Activated T-helper 1 cell treated with anti-CD3 and anti-CD28 coated beads, Interleukin-12 subunit alpha, Interleukin-12 subunit beta, Interleukin-2, Interleukin-4 antibody, amounts not matched to agents 30 ng/mL and 10 ng/mL and 1 ng/mL, durations not matched to agents 14 hours and 24 hours and 36 hours (primary cell): ENCODE results near the gene MYL4. TPM values are rescaled to one million over a fixed set of nuclear protein-coding genes. Genes with fewer than 3 reads are reported as not detected.

ENCODE experiments used
- DNase-seq: peaks from one replicate; pipeline ENCODE4 v3.0.0; 2021; ENCODE audit warnings: low spot score
- H3K27ac Mint-ChIP-seq: one replicate; pipeline ENCODE4 v1.8.0; 2021; ENCODE audit warnings: mild to moderate bottlenecking, mixed read lengths
- H3K27me3 Mint-ChIP-seq: one replicate; pipeline ENCODE4 v1.8.0; 2022; ENCODE audit warnings: mild to moderate bottlenecking, moderate library complexity, mixed read lengths; ENCODE audit not compliant: insufficient read depth
- H3K36me3 Mint-ChIP-seq: one replicate; pipeline ENCODE4 v1.8.0; 2021; ENCODE audit warnings: low read depth, mixed read lengths
- H3K4me1 Mint-ChIP-seq: one replicate; pipeline ENCODE4 v1.8.0; 2021; ENCODE audit warnings: low read depth, mixed read lengths
- H3K4me3 Mint-ChIP-seq: one replicate; pipeline ENCODE4 v1.8.0; 2021; ENCODE audit warnings: mild to moderate bottlenecking, moderate library complexity, mixed read lengths
- H3K9me3 Mint-ChIP-seq: one replicate; pipeline ENCODE4 v1.8.0; 2021; ENCODE audit warnings: mixed read lengths
- intact Hi-C: fragments of 100-400 bp; cut with micrococcal nuclease; formaldehyde crosslinking; loops from one replicate; pipeline ENCODE4 v1.15.1; 2024
- total RNA-seq: library from RNA; stranded (reverse); gene quantifications from 2 replicates; pipeline ENCODE4 v1.2.3, GENCODE V29; 2022

MYL4 gene
- total RNA-seq, 1 donor from 2014 or later, result not detected

- DNase-seq, result no peak
- Mint-ChIP-seq H3K27me3 (peaks cover 7% of the 10 kb centered on the region), H3K36me3 (no peaks in the 10 kb centered on the region), H3K4me3 (no peak overlapping the region), H3K27ac (peak overlapping the region; percentile 59), H3K4me1 (peaks cover 34% of the 10 kb centered on the region), H3K9me3 (no peaks in the 10 kb centered on the region)
- intact Hi-C loops, result no loop called here
Observed at GRCh38 chr17:47200325-47200664, 8.9 kb upstream of the MYL4 start.

GRCh38 chr17:47201166-47201565, 8.0 kb upstream of the MYL4 start:
- H3K27me3 Mint-ChIP-seq, result peaks cover 4% of the 10 kb centered on the region
- no peak overlapping the region for H3K4me3 Mint-ChIP-seq
- intact Hi-C loops, result no loop called here
- no peak for DNase-seq
- peaks cover 42% of the 10 kb centered on the region for H3K4me1 Mint-ChIP-seq
- H3K9me3 Mint-ChIP-seq, result no peaks in the 10 kb centered on the region
- no peak overlapping the region for H3K27ac Mint-ChIP-seq
- no peaks in the 10 kb centered on the region for H3K36me3 Mint-ChIP-seq

- peak overlapping the region; percentile 75 for H3K4me3 Mint-ChIP-seq
- intact Hi-C loops, result no loop called here
- no peaks in the 10 kb centered on the region for H3K9me3 Mint-ChIP-seq
- peak; percentile 46 for DNase-seq
- no peaks in the 10 kb centered on the region for H3K36me3 Mint-ChIP-seq
- H3K27me3 Mint-ChIP-seq, result no peaks in the 10 kb centered on the region
- peaks cover 54% of the 10 kb centered on the region for H3K4me1 Mint-ChIP-seq
- peak overlapping the region; percentile 84 for H3K27ac Mint-ChIP-seq
Observed at GRCh38 chr17:47203984-47204721, 5.0 kb upstream of the MYL4 start.

- no peaks in the 10 kb centered on the region for H3K27me3 Mint-ChIP-seq
- peak; percentile 24 for DNase-seq
- intact Hi-C loops, result loop anchor here (1.0 to 5.0 kb wide), 3 partner anchors 16 to 43 kb away; partner anchors contain the start of gene CDC27
- H3K9me3 Mint-ChIP-seq, result no peaks in the 10 kb centered on the region
- H3K4me1 Mint-ChIP-seq, result peaks cover 51% of the 10 kb centered on the region
- no peaks in the 10 kb centered on the region for H3K36me3 Mint-ChIP-seq
- H3K27ac Mint-ChIP-seq, result peak overlapping the region; percentile 84
- peak overlapping the region; percentile 75 for H3K4me3 Mint-ChIP-seq
Observed at GRCh38 chr17:47204722-47205418, 4.3 kb upstream of the MYL4 start.

- Mint-ChIP-seq H3K27ac (peak overlapping the region; percentile 84), H3K36me3 (no peaks in the 10 kb centered on the region), H3K4me1 (peaks cover 45% of the 10 kb centered on the region), H3K27me3 (no peaks in the 10 kb centered on the region), H3K9me3 (no peaks in the 10 kb centered on the region), H3K4me3 (peak overlapping the region; percentile 75)
- DNase-seq, result peak; percentile 71
- intact Hi-C loops, result loop anchor here (1.0 to 5.0 kb wide), 3 partner anchors 16 to 43 kb away; partner anchors contain the start of gene CDC27
Observed at GRCh38 chr17:47205419-47205963, 3.7 kb upstream of the MYL4 start.

- H3K27me3 Mint-ChIP-seq, result peaks cover 8% of the 10 kb centered on the region
- H3K36me3 Mint-ChIP-seq, result no peaks in the 10 kb centered on the region
- intact Hi-C loops, result loop anchor here (5.0 kb wide), 1 partner anchor 45 kb away; no protein-coding TSS in a partner anchor
- DNase-seq, result no peak
- H3K4me3 Mint-ChIP-seq, result no peak overlapping the region
- no peaks in the 10 kb centered on the region for H3K9me3 Mint-ChIP-seq
- no peak overlapping the region for H3K27ac Mint-ChIP-seq
- peaks cover 43% of the 10 kb centered on the region for H3K4me1 Mint-ChIP-seq
Observed at GRCh38 chr17:47207143-47208067, 1.7 kb upstream of the MYL4 start.

GRCh38 chr17:47209499-47209898, 351 bp downstream of the MYL4 start:
- intact Hi-C loops, result loop anchor here (5.0 kb wide), 1 partner anchor 47 kb away; no protein-coding TSS in a partner anchor

GRCh38 chr17:47210105-47210504, 957 bp downstream of the MYL4 start:
- H3K27ac Mint-ChIP-seq, result no peak overlapping the region
- no peak overlapping the region for H3K4me3 Mint-ChIP-seq
- no peak for DNase-seq
- H3K9me3 Mint-ChIP-seq, result no peaks in the 10 kb centered on the region
- peaks cover 22% of the 10 kb centered on the region for H3K4me1 Mint-ChIP-seq
- H3K27me3 Mint-ChIP-seq, result peaks cover 18% of the 10 kb centered on the region
- no peaks in the 10 kb centered on the region for H3K36me3 Mint-ChIP-seq
- intact Hi-C loops, result no loop called here

More at GRCh38 chr17:47209499-47209898, 351 bp downstream of the MYL4 start:
- peaks cover 13% of the 10 kb centered on the region for H3K27me3 Mint-ChIP-seq
- no peak for DNase-seq
- no peaks in the 10 kb centered on the region for H3K36me3 Mint-ChIP-seq
- peaks cover 28% of the 10 kb centered on the region for H3K4me1 Mint-ChIP-seq
- no peak overlapping the region for H3K4me3 Mint-ChIP-seq
- H3K27ac Mint-ChIP-seq, result no peak overlapping the region
- H3K9me3 Mint-ChIP-seq, result no peaks in the 10 kb centered on the region

- H3K36me3 Mint-ChIP-seq, result no peaks in the 10 kb centered on the region
- intact Hi-C loops, result no loop called here
Observed at GRCh38 chr17:47210779-47211178, 1.6 kb downstream of the MYL4 start.

GRCh38 chr17:47212458-47212857, 3.3 kb downstream of the MYL4 start:
- Mint-ChIP-seq H3K27me3 (peaks cover 22% of the 10 kb centered on the region), H3K27ac (no peak overlapping the region), H3K4me3 (no peak overlapping the region), H3K9me3 (no peaks in the 10 kb centered on the region), H3K36me3 (no peaks in the 10 kb centered on the region), H3K4me1 (peaks cover 8% of the 10 kb centered on the region)
- intact Hi-C loops, result no loop called here
- no peak for DNase-seq

More at GRCh38 chr17:47210779-47211178, 1.6 kb downstream of the MYL4 start:
- no peak overlapping the region for H3K27ac Mint-ChIP-seq
- H3K9me3 Mint-ChIP-seq, result no peaks in the 10 kb centered on the region
- no peak overlapping the region for H3K4me3 Mint-ChIP-seq
- peaks cover 20% of the 10 kb centered on the region for H3K27me3 Mint-ChIP-seq
- no peak for DNase-seq
- peaks cover 15% of the 10 kb centered on the region for H3K4me1 Mint-ChIP-seq

- Mint-ChIP-seq H3K9me3 (no peaks in the 10 kb centered on the region), H3K36me3 (no peaks in the 10 kb centered on the region), H3K27me3 (peaks cover 22% of the 10 kb centered on the region), H3K4me3 (no peak overlapping the region), H3K4me1 (peaks cover 8% of the 10 kb centered on the region), H3K27ac (no peak overlapping the region)
- intact Hi-C loops, result no loop called here
- no peak for DNase-seq
Observed at GRCh38 chr17:47213540-47213939, 4.4 kb downstream of the MYL4 start.

GRCh38 chr17:47214931-47215330, 5.8 kb downstream of the MYL4 start:
- Mint-ChIP-seq H3K36me3 (no peaks in the 10 kb centered on the region), H3K9me3 (no peaks in the 10 kb centered on the region), H3K27me3 (peaks cover 22% of the 10 kb centered on the region), H3K4me3 (no peak overlapping the region), H3K4me1 (peaks cover 18% of the 10 kb centered on the region), H3K27ac (no peak overlapping the region)
- intact Hi-C loops, result no loop called here
- DNase-seq, result no peak
